Ishikawa (cell line): ENCODE measurements around the gene C11orf54.
A peak's percentile ranks its signal among the peaks of the same experiment; 100 is the strongest.

Source experiments
- CEBPB ChIP-seq: IDR thresholded peaks from 2 replicates; pipeline ENCODE4 v1.6.1; 2012
- CREB1 ChIP-seq: IDR thresholded peaks from 2 replicates; pipeline ENCODE4 v1.6.1; 2012; ENCODE audit warnings: low read depth
- EGR1 ChIP-seq: IDR thresholded peaks from 2 replicates; pipeline ENCODE4 v1.6.1; 2012
- EP300 ChIP-seq: IDR thresholded peaks from 2 replicates; pipeline ENCODE4 v1.6.1; 2012; ENCODE audit warnings: borderline replicate concordance
- FOXM1 ChIP-seq: IDR thresholded peaks from 2 replicates; pipeline ENCODE4 v1.6.1; 2012; ENCODE audit warnings: low read depth, borderline replicate concordance
- NFIC ChIP-seq: IDR thresholded peaks from 2 replicates; pipeline ENCODE4 v1.6.1; 2012
- RAD21 ChIP-seq: IDR thresholded peaks from 2 replicates; pipeline ENCODE4 v1.6.1; 2012; ENCODE audit warnings: low read depth
- REST ChIP-seq: IDR thresholded peaks from 2 replicates; pipeline ENCODE4 v1.6.1; 2012; ENCODE audit warnings: low read depth, mild to moderate bottlenecking
- TAF1 ChIP-seq: IDR thresholded peaks from 2 replicates; pipeline ENCODE4 v1.6.1; 2012; ENCODE audit warnings: low read depth, mild to moderate bottlenecking
- TCF12 ChIP-seq: IDR thresholded peaks from 2 replicates; pipeline ENCODE4 v1.6.1; 2012; ENCODE audit warnings: low read depth
- TEAD4 ChIP-seq: IDR thresholded peaks from 2 replicates; pipeline ENCODE4 v1.6.1; 2012
- YY1 ChIP-seq: IDR thresholded peaks from 2 replicates; pipeline ENCODE4 v1.6.1; 2012; ENCODE audit warnings: low read depth
- ZBTB7A ChIP-seq: IDR thresholded peaks from 2 replicates; pipeline ENCODE4 v1.6.1; 2012; ENCODE audit warnings: low read depth
- TF ChIP-seq, protein P1 (sequence below): IDR thresholded peaks from 2 replicates; pipeline ENCODE4 v1.6.1; 2012
- TF ChIP-seq, protein P2 (sequence below): IDR thresholded peaks from 2 replicates; pipeline ENCODE4 v1.6.1; 2012

The C11orf54 gene

GRCh38 chr11:93772123-93772522 is 30.7 kb downstream of the C11orf54 start:
- TF ChIP-seq EP300, result no peak
- TF ChIP-seq CREB1, result no peak
- no peak for TF ChIP-seq CEBPB
- TF ChIP-seq TAF1, result no peak
- TF ChIP-seq NFIC, result no peak
- TF ChIP-seq, protein P1, sequence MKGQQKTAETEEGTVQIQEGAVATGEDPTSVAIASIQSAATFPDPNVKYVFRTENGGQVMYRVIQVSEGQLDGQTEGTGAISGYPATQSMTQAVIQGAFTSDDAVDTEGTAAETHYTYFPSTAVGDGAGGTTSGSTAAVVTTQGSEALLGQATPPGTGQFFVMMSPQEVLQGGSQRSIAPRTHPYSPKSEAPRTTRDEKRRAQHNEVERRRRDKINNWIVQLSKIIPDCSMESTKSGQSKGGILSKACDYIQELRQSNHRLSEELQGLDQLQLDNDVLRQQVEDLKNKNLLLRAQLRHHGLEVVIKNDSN, result no peak
- no peak for TF ChIP-seq ZBTB7A
- no peak for TF ChIP-seq EGR1

GRCh38 chr11:93773045-93773477 is 31.6 kb downstream of the C11orf54 start:
- no peak for TF ChIP-seq ZBTB7A
- no peak for TF ChIP-seq RAD21
- TF ChIP-seq REST, result peak; percentile 81

- TF ChIP-seq CEBPB (no peak), ZBTB7A (no peak), TAF1 (no peak), TCF12 (no peak), TEAD4 (no peak), EGR1 (no peak), EP300 (no peak), CREB1 (no peak), YY1 (no peak), FOXM1 (no peak), NFIC (no peak), REST (no peak)
- TF ChIP-seq, protein P1, result no peak
Observed at GRCh38 chr11:93773601-93774200, 32.2 kb downstream of the C11orf54 start.

- TF ChIP-seq YY1 (no peak), CEBPB (no peak), EGR1 (no peak), ZBTB7A (no peak), EP300 (no peak), TAF1 (no peak)
Observed at GRCh38 chr11:93775289-93775688, 33.8 kb downstream of the C11orf54 start.

DNA sequence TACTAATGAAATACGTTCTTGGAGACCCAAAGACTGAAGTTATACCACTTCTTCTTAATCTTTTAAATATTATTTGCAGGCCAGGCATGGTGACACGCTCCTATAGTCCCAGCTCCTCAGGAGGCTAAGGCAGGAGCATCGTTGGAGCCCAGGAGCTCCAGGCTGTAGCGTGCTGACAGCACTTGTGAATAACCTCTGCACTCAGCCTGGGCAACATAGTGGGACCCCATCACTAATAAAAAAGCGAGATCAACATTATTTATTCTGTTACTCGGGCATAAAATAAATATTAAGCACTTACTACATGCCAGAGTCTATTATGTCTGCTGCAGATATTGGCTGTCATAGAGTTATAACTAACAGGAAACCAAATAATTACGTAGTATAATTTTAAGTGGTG is 41.9 kb downstream of the C11orf54 start:
- TF ChIP-seq TCF12 (no peak), ZBTB7A (no peak)
- TF ChIP-seq, protein P2, sequence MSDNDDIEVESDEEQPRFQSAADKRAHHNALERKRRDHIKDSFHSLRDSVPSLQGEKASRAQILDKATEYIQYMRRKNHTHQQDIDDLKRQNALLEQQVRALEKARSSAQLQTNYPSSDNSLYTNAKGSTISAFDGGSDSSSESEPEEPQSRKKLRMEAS, result no peak

GRCh38 chr11:93783765-93784144 is 42.3 kb downstream of the C11orf54 start:
- TF ChIP-seq ZBTB7A (no peak), TAF1 (no peak), YY1 (no peak), REST (no peak)
